GM19351 (cell line): Measurements from ENCODE around the gene FBLN7.

Experiments
- ATAC-seq: cut with Tn5 transposase; IDR thresholded peaks from one replicate; pipeline ENCODE4 v1.9.1; 2021; ENCODE audit warnings: mild to moderate bottlenecking, moderate library complexity; ENCODE audit not compliant: unreplicated experiment

The FBLN7 gene

GRCh38 chr2:112156152-112156986 lies 18.2 kb downstream of the FBLN7 start:
- ATAC-seq = no peak

- no peak for ATAC-seq
These were observed 19.3 kb downstream of the FBLN7 start for GRCh38 chr2:112157472-112157871.

GRCh38 chr2:112159454-112159921 lies 21.3 kb downstream of the FBLN7 start:
- no peak for ATAC-seq

- ATAC-seq = no peak
These were observed 22.4 kb downstream of the FBLN7 start for GRCh38 chr2:112160283-112161250.

GRCh38 chr2:112161431-112162145 lies 23.4 kb downstream of the FBLN7 start:
- no peak for ATAC-seq

- ATAC-seq = no peak
These were observed 24.2 kb downstream of the FBLN7 start for GRCh38 chr2:112162341-112162740.

- ATAC-seq = no peak
These were observed 24.8 kb downstream of the FBLN7 start for GRCh38 chr2:112162956-112163355.

- ATAC-seq = no peak
These were observed 25.4 kb downstream of the FBLN7 start for GRCh38 chr2:112163541-112163981.

- no peak for ATAC-seq
These were observed 26.7 kb downstream of the FBLN7 start for GRCh38 chr2:112164876-112165275.

GRCh38 chr2:112165296-112165695 lies 27.1 kb downstream of the FBLN7 start:
- no peak for ATAC-seq

GRCh38 chr2:112166806-112167499 lies 28.8 kb downstream of the FBLN7 start:
- no peak for ATAC-seq

- no peak for ATAC-seq
These were observed 30.4 kb downstream of the FBLN7 start for GRCh38 chr2:112168422-112169124.

GRCh38 chr2:112170495-112170894 lies 32.3 kb downstream of the FBLN7 start:
- ATAC-seq = no peak

GRCh38 chr2:112173646-112174319 lies 35.6 kb downstream of the FBLN7 start:
- no peak for ATAC-seq

- ATAC-seq = no peak
These were observed 36.2 kb downstream of the FBLN7 start for GRCh38 chr2:112174383-112174782.

GRCh38 chr2:112175333-112175732 lies 37.1 kb downstream of the FBLN7 start:
- no peak for ATAC-seq

- no peak for ATAC-seq
These were observed 37.9 kb downstream of the FBLN7 start for GRCh38 chr2:112175958-112176573.

GRCh38 chr2:112181571-112182290 lies 43.5 kb downstream of the FBLN7 start:
- no peak for ATAC-seq
